ENCODE results near the gene GAREM1. TPM values are rescaled to one million over a fixed set of nuclear protein-coding genes. Genes with fewer than 3 reads are reported as not detected.
"Not testable (repeated sequence)": the region's sequence is repeated elsewhere in the genome, so short reads cannot be mapped to it uniquely, and the experiment has no call there.

GAREM1 gene
- total RNA-seq, 1 experiment from 2014 or later = 10.2 TPM

GRCh38 chr18:32478317-32478716 lies 7.6 kb upstream of the GAREM1 start:
- Histone ChIP-seq H3K4me1 (replicated peaks; ENCODE audit: insufficient read depth) (no peaks in the 10 kb centered on the region), H3K27ac (no peak overlapping the region), H3K79me2 (ENCODE audit: low read depth) (no peaks in the 10 kb centered on the region), H3K36me3 (ENCODE audit: low read depth) (no peaks in the 10 kb centered on the region), H3K9me2 (ENCODE audit: insufficient read depth) (no peaks in the 10 kb centered on the region), H3K9me3 (ENCODE audit: insufficient read depth, low read depth) (no peaks in the 10 kb centered on the region), H2AFZ (no peak overlapping the region), H3F3A (ENCODE audit: insufficient read depth, low read depth) (no peaks in the 10 kb centered on the region), H4K20me1 (ENCODE audit: insufficient read depth) (no peaks in the 10 kb centered on the region), H3K4me3 (no peak overlapping the region), H3K27me3 (ENCODE audit: insufficient read depth, low read depth) (no peaks in the 10 kb centered on the region), H3K4me2 (no peak overlapping the region)
- TF ChIP-seq CTCF (conservative IDR thresholded peaks at IDR 0.05) (no peak), EZH2 (IDR thresholded peaks at IDR 0.05; ENCODE audit: low read depth) (no peak)
- no peak for DNase-seq
- ChIA-PET CTCF (no interaction called here), POLR2A (ENCODE audit: unreplicated experiment) (no interaction called here)
- intact Hi-C loops (cut with micrococcal nuclease; ENCODE audit: unreplicated experiment) = no loop called here
- BruUV-seq (replicated peaks) = no TSS peak

- Histone ChIP-seq H3K9me3 (ENCODE audit: insufficient read depth, low read depth) (no peaks in the 10 kb centered on the region), H3K9me2 (ENCODE audit: insufficient read depth) (no peaks in the 10 kb centered on the region), H3K79me2 (ENCODE audit: low read depth) (no peaks in the 10 kb centered on the region), H3F3A (ENCODE audit: insufficient read depth, low read depth) (no peaks in the 10 kb centered on the region), H4K20me1 (ENCODE audit: insufficient read depth) (no peaks in the 10 kb centered on the region), H2AFZ (no peak overlapping the region), H3K27me3 (ENCODE audit: insufficient read depth, low read depth) (no peaks in the 10 kb centered on the region), H3K36me3 (ENCODE audit: low read depth) (no peaks in the 10 kb centered on the region), H3K4me3 (no peak overlapping the region), H3K27ac (no peak overlapping the region), H3K4me1 (replicated peaks; ENCODE audit: insufficient read depth) (no peaks in the 10 kb centered on the region), H3K4me2 (no peak overlapping the region)
- ChIA-PET POLR2A (ENCODE audit: unreplicated experiment) (no interaction called here), CTCF (no interaction called here)
- no peak for DNase-seq
- TF ChIP-seq CTCF (conservative IDR thresholded peaks at IDR 0.05) (no peak), EZH2 (IDR thresholded peaks at IDR 0.05; ENCODE audit: low read depth) (no peak)
- intact Hi-C loops (cut with micrococcal nuclease; ENCODE audit: unreplicated experiment) = no loop called here
- no TSS peak for BruUV-seq (replicated peaks)
These were observed 5.4 kb upstream of the GAREM1 start for GRCh38 chr18:32476106-32476505.

GRCh38 chr18:32475069-32475468 lies 4.4 kb upstream of the GAREM1 start:
- H3K4me3 ChIP-seq; H3F3A ChIP-seq (ENCODE audit: insufficient read depth, low read depth); CTCF ChIA-PET; intact Hi-C loops (cut with micrococcal nuclease; ENCODE audit: unreplicated experiment); POLR2A ChIA-PET (ENCODE audit: unreplicated experiment); H3K27me3 ChIP-seq (ENCODE audit: insufficient read depth, low read depth); H3K79me2 ChIP-seq (ENCODE audit: low read depth); H4K20me1 ChIP-seq (ENCODE audit: insufficient read depth); H3K9me3 ChIP-seq (ENCODE audit: insufficient read depth, low read depth); H3K9me2 ChIP-seq (ENCODE audit: insufficient read depth); H3K4me1 ChIP-seq (replicated peaks; ENCODE audit: insufficient read depth); H3K4me2 ChIP-seq; H2AFZ ChIP-seq; H3K27ac ChIP-seq; BruUV-seq (replicated peaks); H3K36me3 ChIP-seq (ENCODE audit: low read depth); DNase-seq: not testable (repeated sequence)

GRCh38 chr18:32473325-32473724 lies 2.6 kb upstream of the GAREM1 start:
- no peaks in the 10 kb centered on the region for H3K9me2 ChIP-seq (ENCODE audit: insufficient read depth)
- peaks cover 5% of the 10 kb centered on the region; the same call in 1 of the 2 replicates for H3F3A ChIP-seq (ENCODE audit: insufficient read depth, low read depth)
- no peaks in the 10 kb centered on the region for H4K20me1 ChIP-seq (ENCODE audit: insufficient read depth)
- ChIA-PET POLR2A (ENCODE audit: unreplicated experiment) (no interaction called here), CTCF (no interaction called here)
- intact Hi-C loops (cut with micrococcal nuclease; ENCODE audit: unreplicated experiment) = loop anchor here (5.0 kb wide), 1 partner anchor 79 kb away; no protein-coding TSS in a partner anchor
- no peaks in the 10 kb centered on the region for H3K9me3 ChIP-seq (ENCODE audit: insufficient read depth, low read depth)
- H3K36me3 ChIP-seq (ENCODE audit: low read depth) = no peaks in the 10 kb centered on the region
- H3K27me3 ChIP-seq (ENCODE audit: insufficient read depth, low read depth) = no peaks in the 10 kb centered on the region
- no TSS peak for BruUV-seq (replicated peaks)
- TF ChIP-seq CTCF (conservative IDR thresholded peaks at IDR 0.05) (no peak), EZH2 (IDR thresholded peaks at IDR 0.05; ENCODE audit: low read depth) (no peak)
- H3K27ac ChIP-seq = no peak overlapping the region
- no peak for DNase-seq
- no peak overlapping the region for H3K4me3 ChIP-seq
- H3K79me2 ChIP-seq (ENCODE audit: low read depth) = peaks cover 18% of the 10 kb centered on the region
- H2AFZ ChIP-seq = no peak overlapping the region
- no peak overlapping the region for H3K4me2 ChIP-seq
- H3K4me1 ChIP-seq (replicated peaks; ENCODE audit: insufficient read depth) = peaks cover 2% of the 10 kb centered on the region

Measured in PC-9 (cell line).